ENCODE results near the gene DYRK1B.

DNA sequence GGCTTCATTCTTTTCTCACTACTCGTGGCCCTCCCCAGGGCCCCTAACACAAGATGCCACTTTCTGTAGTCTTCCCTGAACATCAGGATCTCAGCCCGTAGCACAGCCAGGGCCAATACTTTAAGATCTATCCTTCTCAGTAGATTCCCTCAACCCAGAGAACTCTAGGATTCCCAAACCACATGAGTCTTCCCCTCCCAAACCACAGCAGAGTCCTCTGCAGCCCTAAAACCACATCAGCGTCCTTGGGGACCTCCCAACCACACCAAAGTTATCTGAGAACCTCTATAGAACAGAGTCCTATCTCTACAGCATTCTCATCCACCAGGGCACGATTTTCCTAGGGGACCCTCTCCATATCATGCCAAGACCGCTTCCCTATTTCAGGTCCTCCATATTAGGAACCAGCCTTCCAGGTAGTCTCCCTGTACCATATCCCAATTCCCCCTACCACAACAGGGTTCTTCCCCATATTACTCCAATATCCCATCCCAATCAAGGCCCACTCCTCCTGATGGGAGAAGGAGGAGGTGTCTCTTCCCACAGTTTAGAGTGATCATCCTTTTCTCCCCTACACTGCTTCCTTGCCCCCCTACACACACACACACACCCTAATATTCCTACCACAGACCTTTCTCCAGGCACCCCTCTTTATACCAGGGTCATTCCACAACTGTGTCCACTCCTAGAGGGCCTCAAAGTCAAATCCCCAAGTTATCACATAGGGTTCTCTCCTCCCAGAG, 1.4 kb downstream of the DYRK1B start:
- TF ChIP-seq, protein P1, sequence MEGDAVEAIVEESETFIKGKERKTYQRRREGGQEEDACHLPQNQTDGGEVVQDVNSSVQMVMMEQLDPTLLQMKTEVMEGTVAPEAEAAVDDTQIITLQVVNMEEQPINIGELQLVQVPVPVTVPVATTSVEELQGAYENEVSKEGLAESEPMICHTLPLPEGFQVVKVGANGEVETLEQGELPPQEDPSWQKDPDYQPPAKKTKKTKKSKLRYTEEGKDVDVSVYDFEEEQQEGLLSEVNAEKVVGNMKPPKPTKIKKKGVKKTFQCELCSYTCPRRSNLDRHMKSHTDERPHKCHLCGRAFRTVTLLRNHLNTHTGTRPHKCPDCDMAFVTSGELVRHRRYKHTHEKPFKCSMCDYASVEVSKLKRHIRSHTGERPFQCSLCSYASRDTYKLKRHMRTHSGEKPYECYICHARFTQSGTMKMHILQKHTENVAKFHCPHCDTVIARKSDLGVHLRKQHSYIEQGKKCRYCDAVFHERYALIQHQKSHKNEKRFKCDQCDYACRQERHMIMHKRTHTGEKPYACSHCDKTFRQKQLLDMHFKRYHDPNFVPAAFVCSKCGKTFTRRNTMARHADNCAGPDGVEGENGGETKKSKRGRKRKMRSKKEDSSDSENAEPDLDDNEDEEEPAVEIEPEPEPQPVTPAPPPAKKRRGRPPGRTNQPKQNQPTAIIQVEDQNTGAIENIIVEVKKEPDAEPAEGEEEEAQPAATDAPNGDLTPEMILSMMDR (conservative IDR thresholded peaks at IDR 0.05) = no peak
- no peak for TF ChIP-seq EZH2 (IDR thresholded peaks at IDR 0.05; ENCODE audit: low read depth)

Measured in PC-9 (cell line).